H1 (cell line): Measurements from ENCODE around the gene RBMS1. TPM values are rescaled to one million over a fixed set of nuclear protein-coding genes. Genes with fewer than 3 reads are reported as not detected.

Experiments used
- CREB1 ChIP-seq: IDR thresholded peaks from 2 replicates; pipeline ENCODE4 v1.6.1; 2012; ENCODE audit warnings: inconsistent platforms
- FOSL1 ChIP-seq: IDR thresholded peaks from 2 replicates; pipeline ENCODE4 v1.6.1; 2011; ENCODE audit warnings: mild to moderate bottlenecking, low read depth, low read length, moderate library complexity; ENCODE audit not compliant: insufficient read depth
- polyA plus RNA-seq, 7 experiments: library from polyadenylated mRNA; depleted of rRNA in 3 of 7; stranded (reverse) in 5 of 7; unstranded in 2 of 7; fragments of >200 nt in 5 of 7; fragments of 200-250 nt in 2 of 7; gene quantifications; 1 replicate in 5 of 7; 2 replicates in 1 of 7; 4 replicates in 1 of 7; pipeline versions ENCODE4 v1.2.1 to v1.2.3, GENCODE V29; 2011 to 2013; ENCODE audit warnings: missing spikeins in 2 of 7, mixed read lengths in 2 of 7
- total RNA-seq: library from RNA; stranded (reverse); fragmentation: NEBNext Ultra II Directional; extraction: Animal tissue kit (Norgen Biotek cat#: 25700); gene quantifications from 2 replicates; pipeline ENCODE4 v1.2.1, GENCODE V29; 2021
- TF ChIP-seq, protein P1 (sequence below): fragments of 300-600 bp; sonication (generic); IDR thresholded peaks from 2 replicates; pipeline ENCODE4 v1.7.1; 2012; ENCODE audit warnings: low read length, moderate library complexity, mild to moderate bottlenecking, inconsistent platforms; ENCODE audit not compliant: insufficient replicate concordance
- TF ChIP-seq, protein P2 (sequence below): IDR thresholded peaks from 2 replicates; pipeline ENCODE4 v1.6.1; 2012; ENCODE audit warnings: inconsistent platforms
- TF ChIP-seq, protein P3 (sequence below): IDR thresholded peaks from 2 replicates; pipeline ENCODE4 v1.6.1; 2011; ENCODE audit warnings: low read length, improper control_type of control experiment

The RBMS1 gene
- total and polyA plus RNA-seq, 2 of the 8 experiments (the other 6 are each of a cell fraction or from before 2014, with no cell fraction given): 53.7 to 60.0 TPM

DNA sequence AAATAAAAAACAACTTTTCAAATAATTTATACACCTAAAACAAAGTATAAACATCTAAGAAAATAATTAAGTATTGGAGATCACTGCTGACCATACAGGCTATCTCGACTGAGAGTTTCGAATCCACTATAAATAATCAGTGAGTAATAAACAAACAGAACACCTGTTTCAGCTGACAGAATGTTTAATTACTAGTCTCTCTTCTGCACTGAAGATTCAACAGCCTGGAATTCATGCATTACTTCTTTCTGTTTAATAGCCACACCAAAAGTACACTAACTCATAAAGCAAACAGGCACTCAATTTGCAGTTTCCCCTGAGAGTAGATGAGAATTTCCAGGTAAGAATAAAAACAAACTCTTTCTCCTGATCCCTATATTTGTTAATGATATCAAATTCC is 138.5 kb downstream of the RBMS1 start (continued):
- TF ChIP-seq, protein P1, sequence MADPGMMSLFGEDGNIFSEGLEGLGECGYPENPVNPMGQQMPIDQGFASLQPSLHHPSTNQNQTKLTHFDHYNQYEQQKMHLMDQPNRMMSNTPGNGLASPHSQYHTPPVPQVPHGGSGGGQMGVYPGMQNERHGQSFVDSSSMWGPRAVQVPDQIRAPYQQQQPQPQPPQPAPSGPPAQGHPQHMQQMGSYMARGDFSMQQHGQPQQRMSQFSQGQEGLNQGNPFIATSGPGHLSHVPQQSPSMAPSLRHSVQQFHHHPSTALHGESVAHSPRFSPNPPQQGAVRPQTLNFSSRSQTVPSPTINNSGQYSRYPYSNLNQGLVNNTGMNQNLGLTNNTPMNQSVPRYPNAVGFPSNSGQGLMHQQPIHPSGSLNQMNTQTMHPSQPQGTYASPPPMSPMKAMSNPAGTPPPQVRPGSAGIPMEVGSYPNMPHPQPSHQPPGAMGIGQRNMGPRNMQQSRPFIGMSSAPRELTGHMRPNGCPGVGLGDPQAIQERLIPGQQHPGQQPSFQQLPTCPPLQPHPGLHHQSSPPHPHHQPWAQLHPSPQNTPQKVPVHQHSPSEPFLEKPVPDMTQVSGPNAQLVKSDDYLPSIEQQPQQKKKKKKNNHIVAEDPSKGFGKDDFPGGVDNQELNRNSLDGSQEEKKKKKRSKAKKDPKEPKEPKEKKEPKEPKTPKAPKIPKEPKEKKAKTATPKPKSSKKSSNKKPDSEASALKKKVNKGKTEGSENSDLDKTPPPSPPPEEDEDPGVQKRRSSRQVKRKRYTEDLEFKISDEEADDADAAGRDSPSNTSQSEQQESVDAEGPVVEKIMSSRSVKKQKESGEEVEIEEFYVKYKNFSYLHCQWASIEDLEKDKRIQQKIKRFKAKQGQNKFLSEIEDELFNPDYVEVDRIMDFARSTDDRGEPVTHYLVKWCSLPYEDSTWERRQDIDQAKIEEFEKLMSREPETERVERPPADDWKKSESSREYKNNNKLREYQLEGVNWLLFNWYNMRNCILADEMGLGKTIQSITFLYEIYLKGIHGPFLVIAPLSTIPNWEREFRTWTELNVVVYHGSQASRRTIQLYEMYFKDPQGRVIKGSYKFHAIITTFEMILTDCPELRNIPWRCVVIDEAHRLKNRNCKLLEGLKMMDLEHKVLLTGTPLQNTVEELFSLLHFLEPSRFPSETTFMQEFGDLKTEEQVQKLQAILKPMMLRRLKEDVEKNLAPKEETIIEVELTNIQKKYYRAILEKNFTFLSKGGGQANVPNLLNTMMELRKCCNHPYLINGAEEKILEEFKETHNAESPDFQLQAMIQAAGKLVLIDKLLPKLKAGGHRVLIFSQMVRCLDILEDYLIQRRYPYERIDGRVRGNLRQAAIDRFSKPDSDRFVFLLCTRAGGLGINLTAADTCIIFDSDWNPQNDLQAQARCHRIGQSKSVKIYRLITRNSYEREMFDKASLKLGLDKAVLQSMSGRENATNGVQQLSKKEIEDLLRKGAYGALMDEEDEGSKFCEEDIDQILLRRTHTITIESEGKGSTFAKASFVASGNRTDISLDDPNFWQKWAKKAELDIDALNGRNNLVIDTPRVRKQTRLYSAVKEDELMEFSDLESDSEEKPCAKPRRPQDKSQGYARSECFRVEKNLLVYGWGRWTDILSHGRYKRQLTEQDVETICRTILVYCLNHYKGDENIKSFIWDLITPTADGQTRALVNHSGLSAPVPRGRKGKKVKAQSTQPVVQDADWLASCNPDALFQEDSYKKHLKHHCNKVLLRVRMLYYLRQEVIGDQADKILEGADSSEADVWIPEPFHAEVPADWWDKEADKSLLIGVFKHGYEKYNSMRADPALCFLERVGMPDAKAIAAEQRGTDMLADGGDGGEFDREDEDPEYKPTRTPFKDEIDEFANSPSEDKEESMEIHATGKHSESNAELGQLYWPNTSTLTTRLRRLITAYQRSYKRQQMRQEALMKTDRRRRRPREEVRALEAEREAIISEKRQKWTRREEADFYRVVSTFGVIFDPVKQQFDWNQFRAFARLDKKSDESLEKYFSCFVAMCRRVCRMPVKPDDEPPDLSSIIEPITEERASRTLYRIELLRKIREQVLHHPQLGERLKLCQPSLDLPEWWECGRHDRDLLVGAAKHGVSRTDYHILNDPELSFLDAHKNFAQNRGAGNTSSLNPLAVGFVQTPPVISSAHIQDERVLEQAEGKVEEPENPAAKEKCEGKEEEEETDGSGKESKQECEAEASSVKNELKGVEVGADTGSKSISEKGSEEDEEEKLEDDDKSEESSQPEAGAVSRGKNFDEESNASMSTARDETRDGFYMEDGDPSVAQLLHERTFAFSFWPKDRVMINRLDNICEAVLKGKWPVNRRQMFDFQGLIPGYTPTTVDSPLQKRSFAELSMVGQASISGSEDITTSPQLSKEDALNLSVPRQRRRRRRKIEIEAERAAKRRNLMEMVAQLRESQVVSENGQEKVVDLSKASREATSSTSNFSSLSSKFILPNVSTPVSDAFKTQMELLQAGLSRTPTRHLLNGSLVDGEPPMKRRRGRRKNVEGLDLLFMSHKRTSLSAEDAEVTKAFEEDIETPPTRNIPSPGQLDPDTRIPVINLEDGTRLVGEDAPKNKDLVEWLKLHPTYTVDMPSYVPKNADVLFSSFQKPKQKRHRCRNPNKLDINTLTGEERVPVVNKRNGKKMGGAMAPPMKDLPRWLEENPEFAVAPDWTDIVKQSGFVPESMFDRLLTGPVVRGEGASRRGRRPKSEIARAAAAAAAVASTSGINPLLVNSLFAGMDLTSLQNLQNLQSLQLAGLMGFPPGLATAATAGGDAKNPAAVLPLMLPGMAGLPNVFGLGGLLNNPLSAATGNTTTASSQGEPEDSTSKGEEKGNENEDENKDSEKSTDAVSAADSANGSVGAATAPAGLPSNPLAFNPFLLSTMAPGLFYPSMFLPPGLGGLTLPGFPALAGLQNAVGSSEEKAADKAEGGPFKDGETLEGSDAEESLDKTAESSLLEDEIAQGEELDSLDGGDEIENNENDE: no peak
- TF ChIP-seq, protein P2, sequence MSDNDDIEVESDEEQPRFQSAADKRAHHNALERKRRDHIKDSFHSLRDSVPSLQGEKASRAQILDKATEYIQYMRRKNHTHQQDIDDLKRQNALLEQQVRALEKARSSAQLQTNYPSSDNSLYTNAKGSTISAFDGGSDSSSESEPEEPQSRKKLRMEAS: no peak
- TF ChIP-seq CREB1 (no peak), FOSL1 (no peak)
- TF ChIP-seq, protein P3, sequence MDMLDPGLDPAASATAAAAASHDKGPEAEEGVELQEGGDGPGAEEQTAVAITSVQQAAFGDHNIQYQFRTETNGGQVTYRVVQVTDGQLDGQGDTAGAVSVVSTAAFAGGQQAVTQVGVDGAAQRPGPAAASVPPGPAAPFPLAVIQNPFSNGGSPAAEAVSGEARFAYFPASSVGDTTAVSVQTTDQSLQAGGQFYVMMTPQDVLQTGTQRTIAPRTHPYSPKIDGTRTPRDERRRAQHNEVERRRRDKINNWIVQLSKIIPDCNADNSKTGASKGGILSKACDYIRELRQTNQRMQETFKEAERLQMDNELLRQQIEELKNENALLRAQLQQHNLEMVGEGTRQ: no peak
